Heart left ventricle (tissue), 16 donors: ENCODE results near the gene PRKCH. TPM values are rescaled to one million over a fixed set of nuclear protein-coding genes. Genes with fewer than 3 reads are reported as not detected.

Experiments used
- ATAC-seq, 4 donors: fragments of 200-7000 bp; cut with Tn5 transposase; one replicate each; pipeline ENCODE4 v1.9.1; 2020 to 2022; ENCODE audit warnings: moderate library complexity in 4 of 4, mild to moderate bottlenecking in 3 of 4, moderate number of reproducible peaks in 1 of 4
- DNase-seq, 5 donors: peaks; one replicate each; pipeline ENCODE4 v3.0.0-alpha.2; 2020
- H3K27ac ChIP-seq, 12 donors: fragments of 200-600 bp; sonication (generic) in 4 of 12; one replicate each; pipeline versions ENCODE4 v1.5.0 to v1.8.0; 2016 to 2022; ENCODE audit warnings: mild to moderate bottlenecking in 2 of 12
- H3K27me3 ChIP-seq, 9 donors: fragments of 200-600 bp; sonication (generic) in 2 of 9; one replicate each; pipeline versions ENCODE4 v1.5.1 to v1.8.0; 2016 to 2022; ENCODE audit warnings: mild to moderate bottlenecking in 3 of 9
- H3K36me3 ChIP-seq, 9 donors: fragments of 200-600 bp; sonication (generic) in 2 of 9; one replicate each; pipeline versions ENCODE4 v1.5.0 to v1.8.0; 2018 to 2022; ENCODE audit warnings: mild to moderate bottlenecking in 2 of 9
- H3K4me1 ChIP-seq, 12 donors: fragments of 200-600 bp; sonication (generic) in 4 of 12; one replicate each; pipeline versions ENCODE4 v1.5.0 to v1.8.0; 2016 to 2022; ENCODE audit warnings: mild to moderate bottlenecking in 3 of 12
- H3K4me3 ChIP-seq, 12 donors: fragments of 200-600 bp; sonication (generic) in 4 of 12; one replicate each; pipeline versions ENCODE4 v1.5.0 to v1.8.0; 2017 to 2022; ENCODE audit warnings: mild to moderate bottlenecking in 9 of 12, moderate library complexity in 4 of 12
- H3K9me3 ChIP-seq, 12 donors: fragments of 200-600 bp; sonication (generic) in 4 of 12; one replicate each; pipeline versions ENCODE4 v1.5.0 to v1.8.0; 2016 to 2022; ENCODE audit warnings: mild to moderate bottlenecking in 1 of 12
- POLR2A ChIP-seq, 2 donors: fragments of 450-650 bp; IDR thresholded peaks; one replicate each; pipeline ENCODE4 v1.6.1; 2017; ENCODE audit warnings: antibody characterized with exemption in 2 of 2, mild to moderate bottlenecking in 2 of 2, moderate library complexity in 2 of 2
- WGBS, 4 donors: extraction: QIAGEN DNeasy Blood & Tissue Kit in 2 of 4; methylation state at CpG; one replicate each; pipeline versions ENCODE4 v1.1.5 to v1.1.7; 2013 to 2018; 5-methylcytosine and 5-hydroxymethylcytosine counted together
- intact Hi-C, 10 donors: fragments of 100-400 bp; cut with DNase I; formaldehyde crosslinking; loops; one replicate each; pipeline versions ENCODE4 v1.11.1 to v1.14.2; 2022
- polyA plus RNA-seq, 2 donors: library from polyadenylated mRNA; stranded (reverse); fragments of 200-250 nt; gene quantifications; one replicate each; pipeline ENCODE4 v1.2.3, GENCODE V29; 2013
- total RNA-seq, 9 donors: library from RNA; depleted of rRNA in 2 of 9; stranded (reverse); fragments of >200 nt in 2 of 9; fragmentation: NEBNext Ultra II Directional in 3 of 9; extraction: Animal tissue kit (Norgen Biotek cat#: 25700) in 3 of 9; gene quantifications; one replicate each; pipeline versions ENCODE4 v1.1.0 to v1.2.4, GENCODE V29; 2016 to 2023
- TF ChIP-seq, protein P1 (sequence below), 12 donors: fragments of 200-600 bp; sonication (generic) in 4 of 12; IDR thresholded peaks; one replicate each; pipeline versions ENCODE4 v1.5.0 to v1.8.0; 2018 to 2022; ENCODE audit warnings: antibody characterized with exemption in 12 of 12, mild to moderate bottlenecking in 5 of 12
- donor health status: ischemic (EF 13 %, LVEDD 7.1; RV severe dilation, severe dysfunction).
- donor health status: healthy with polysubstance abuse.
- donor health status: DM: no; HTN: yes; CAD: no.
- donor health status: DM: no; HTN: no; CAD: no.
- donor health status: ischemic (EF 25% LVEDD 6.9; RV normal size, moderate dysfunction).
- donor health status: ischemic (EF 25% LVEDD 5.7; RV mildly dilated, moderate dysfunction).
- donor health status: healthy.
- donor health status: DM: yes; HTN: yes; CAD: no.
- donor health status: ischemic (EF 35%, LVEDD 5.7; RV mildly dilated, moderate dysfunction).
- donor health status: nonischemic (EF 11% LVEDD 7.7; RV severe dilation, severe dysfunction).
- donor health status: DM: yes; HTN: yes; CAD: no.
- donor health status: PGD.
- donor health status: ischemic (EF 29% LVEDD 5.4; RV normal size, mild dysfunction).
- donor health status: nonischemic (EF 23%, LVEDD 6.1; RV moderate dilation, normal function).

PRKCH gene
- total and polyA plus RNA-seq, 11 donors: 6.1 to 49.2 (median 21.7) TPM

DNA sequence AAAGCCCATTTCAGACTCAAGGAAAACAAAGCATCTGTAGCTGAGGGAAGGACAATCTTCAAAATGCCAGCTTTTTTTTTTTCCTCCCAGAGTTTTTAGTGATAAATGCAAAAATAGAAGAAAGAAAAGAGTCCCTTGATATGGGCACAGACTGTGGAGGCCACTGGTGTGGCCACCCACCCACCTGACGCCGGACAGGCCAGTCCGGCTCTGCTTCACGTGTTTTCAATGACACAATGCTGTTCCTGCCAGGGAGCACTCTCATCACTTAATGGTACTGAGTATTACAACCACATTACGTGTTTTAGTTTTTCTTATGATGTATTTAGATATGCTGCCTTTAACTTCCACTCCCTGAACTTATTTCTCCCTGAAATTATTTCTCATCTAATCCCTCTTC lies 218.3 kb downstream of the PRKCH start:
- no peak for ATAC-seq
- Histone ChIP-seq H3K27ac (peak overlapping the region in 3 of 12 donors; percentile 31 to 48 (median 33)), H3K4me3 (no peak overlapping the region), H3K36me3 (peaks cover 0 to 16% (median 0%) of the 10 kb centered on the region in 9 donors), H3K9me3 (no peaks in the 10 kb centered on the region), H3K4me1 (peaks cover 11 to 70% (median 37%) of the 10 kb centered on the region in 12 donors), H3K27me3 (no peaks in the 10 kb centered on the region)
- TF ChIP-seq, protein P1, sequence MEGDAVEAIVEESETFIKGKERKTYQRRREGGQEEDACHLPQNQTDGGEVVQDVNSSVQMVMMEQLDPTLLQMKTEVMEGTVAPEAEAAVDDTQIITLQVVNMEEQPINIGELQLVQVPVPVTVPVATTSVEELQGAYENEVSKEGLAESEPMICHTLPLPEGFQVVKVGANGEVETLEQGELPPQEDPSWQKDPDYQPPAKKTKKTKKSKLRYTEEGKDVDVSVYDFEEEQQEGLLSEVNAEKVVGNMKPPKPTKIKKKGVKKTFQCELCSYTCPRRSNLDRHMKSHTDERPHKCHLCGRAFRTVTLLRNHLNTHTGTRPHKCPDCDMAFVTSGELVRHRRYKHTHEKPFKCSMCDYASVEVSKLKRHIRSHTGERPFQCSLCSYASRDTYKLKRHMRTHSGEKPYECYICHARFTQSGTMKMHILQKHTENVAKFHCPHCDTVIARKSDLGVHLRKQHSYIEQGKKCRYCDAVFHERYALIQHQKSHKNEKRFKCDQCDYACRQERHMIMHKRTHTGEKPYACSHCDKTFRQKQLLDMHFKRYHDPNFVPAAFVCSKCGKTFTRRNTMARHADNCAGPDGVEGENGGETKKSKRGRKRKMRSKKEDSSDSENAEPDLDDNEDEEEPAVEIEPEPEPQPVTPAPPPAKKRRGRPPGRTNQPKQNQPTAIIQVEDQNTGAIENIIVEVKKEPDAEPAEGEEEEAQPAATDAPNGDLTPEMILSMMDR (IDR thresholded peaks at IDR 0.05): no peak
- TF ChIP-seq POLR2A (IDR thresholded peaks at IDR 0.05): no peak
- intact Hi-C loops: loop anchor here in 3 of 10 donors (5.0 to 10.0 kb wide), 2 partner anchors 62 to 65 kb away; no protein-coding TSS in a partner anchor
- no peak for DNase-seq
- WGBS, 4 donors: 83 to 93% (median 87%) methylated on average over 5 of the region's 5 CpGs

DNA sequence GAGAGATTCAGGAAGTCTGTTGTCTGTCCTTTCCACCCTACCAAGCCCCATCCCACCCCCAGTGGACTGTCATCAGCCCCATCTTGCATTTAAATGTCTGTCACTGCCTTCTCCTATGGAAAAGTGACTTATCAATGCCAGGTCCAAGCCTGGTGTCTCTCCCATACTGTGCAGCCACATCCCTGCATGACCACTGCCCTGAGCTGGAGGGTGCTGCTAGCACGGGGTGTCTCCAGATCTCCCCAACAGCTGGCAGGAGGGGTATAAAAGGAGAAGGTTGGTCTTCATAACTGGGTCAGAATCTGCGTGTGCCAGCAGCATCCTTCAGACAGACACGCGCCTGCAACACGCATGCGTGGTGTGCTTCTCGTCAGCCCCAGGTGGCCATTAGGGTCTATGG lies 219.6 kb downstream of the PRKCH start:
- intact Hi-C loops: loop anchor here in 2 of 10 donors (5.0 to 10.0 kb wide), 2 partner anchors 64 to 66 kb away; no protein-coding TSS in a partner anchor
- Histone ChIP-seq H3K4me1 (peaks cover 11 to 74% (median 49%) of the 10 kb centered on the region in 12 donors), H3K27ac (peak overlapping the region in 1 of 12 donors; percentile 23), H3K9me3 (no peaks in the 10 kb centered on the region), H3K27me3 (no peaks in the 10 kb centered on the region), H3K4me3 (no peak overlapping the region), H3K36me3 (peaks cover 0 to 16% (median 0%) of the 10 kb centered on the region in 9 donors)
- TF ChIP-seq POLR2A (IDR thresholded peaks at IDR 0.05): no peak
- TF ChIP-seq, protein P1 (IDR thresholded peaks at IDR 0.05): no peak
- ATAC-seq: no peak
- DNase-seq: no peak
- 84 to 98% (median 90%) methylated on average over 7 of the region's 7 CpGs for WGBS, 4 donors

DNA sequence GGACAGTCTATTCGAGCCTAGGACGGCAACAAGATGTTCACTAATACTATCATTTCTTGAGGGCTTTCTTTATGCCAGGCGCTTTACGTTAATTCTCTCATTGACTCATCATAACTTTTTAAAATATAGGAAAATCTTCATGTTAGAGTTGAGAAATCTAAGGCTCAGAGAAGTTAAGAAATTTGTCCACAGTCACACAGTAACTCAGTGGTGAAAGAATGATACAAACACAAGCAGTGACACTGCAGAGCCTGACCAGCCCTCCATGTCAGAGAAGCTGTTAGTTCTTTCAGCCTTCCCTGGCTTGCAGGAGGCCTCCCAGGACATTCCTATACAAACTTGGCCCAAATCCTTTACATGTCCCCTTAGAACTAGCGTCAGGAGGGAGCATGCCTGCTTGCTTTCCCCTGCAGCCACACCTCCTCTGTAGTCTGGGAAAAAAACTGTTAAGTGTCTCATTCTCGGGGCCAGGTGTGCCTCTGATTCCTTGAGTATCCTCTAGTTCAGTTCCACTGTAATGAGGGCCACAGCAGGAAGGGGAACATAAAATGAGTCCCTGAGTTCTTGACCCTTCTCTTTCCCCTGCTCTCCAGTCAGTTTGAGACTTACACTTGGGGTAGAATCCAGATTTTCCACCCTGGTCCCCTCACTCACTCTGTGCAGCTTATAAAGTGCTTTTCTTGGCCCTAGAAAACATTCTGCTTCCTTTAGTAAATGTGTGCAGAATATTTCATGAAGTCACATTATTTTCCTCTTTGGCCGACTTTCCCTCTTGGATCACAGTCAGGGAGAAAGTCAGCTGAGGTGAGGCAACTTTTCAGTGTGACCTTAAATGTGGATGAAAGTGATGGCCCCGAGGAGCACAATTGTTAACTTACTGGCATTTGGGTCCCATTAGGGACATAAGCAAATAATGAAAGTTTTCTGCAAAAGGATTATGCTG lies 221.7 kb downstream of the PRKCH start:
- Histone ChIP-seq H3K27ac (peak overlapping the region; percentile 6 to 78 (median 66)), H3K4me3 (no peak overlapping the region), H3K4me1 (peaks cover 6 to 75% (median 46%) of the 10 kb centered on the region in 12 donors), H3K36me3 (peaks cover 0 to 21% (median 4%) of the 10 kb centered on the region in 9 donors), H3K27me3 (no peaks in the 10 kb centered on the region), H3K9me3 (no peaks in the 10 kb centered on the region)
- no peak for TF ChIP-seq POLR2A (IDR thresholded peaks at IDR 0.05)
- TF ChIP-seq, protein P1 (IDR thresholded peaks at IDR 0.05): no peak
- intact Hi-C loops: loop anchor here in 2 of 10 donors (5.0 to 10.0 kb wide), 2 partner anchors 66 to 68 kb away; no protein-coding TSS in a partner anchor
- peak in 3 of 4 donors; percentile 7 to 52 (median 23) for ATAC-seq
- no peak for DNase-seq
- WGBS, 4 donors: 49 to 55% (median 50%) methylated on average over 8 of the region's 8 CpGs

DNA sequence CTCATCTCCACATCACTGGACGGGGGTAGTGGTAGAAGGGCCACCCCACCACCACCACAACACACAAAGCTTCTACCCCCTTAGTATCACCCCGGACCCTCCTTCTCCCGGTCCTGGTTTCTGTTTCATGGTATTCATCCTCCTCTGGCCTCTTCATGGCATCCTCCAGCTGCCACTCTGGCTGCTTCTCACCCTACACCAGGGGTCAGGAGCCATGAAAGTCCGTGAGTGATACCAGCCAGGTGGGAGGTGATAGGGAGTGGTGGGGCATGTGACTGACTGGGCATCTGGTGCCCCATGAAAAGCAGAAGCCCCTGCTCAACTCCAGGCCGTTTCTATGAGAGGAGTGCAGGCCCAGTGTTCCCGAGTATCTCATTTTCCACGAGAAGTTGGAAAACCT lies 222.6 kb downstream of the PRKCH start:
- H3K4me3 ChIP-seq: no peak overlapping the region
- intact Hi-C loops: loop anchor here in 2 of 10 donors (5.0 to 10.0 kb wide), 2 partner anchors 67 to 69 kb away; no protein-coding TSS in a partner anchor
- DNase-seq: no peak
- 77 to 84% (median 80%) methylated on average over 7 of the region's 7 CpGs for WGBS, 4 donors
- TF ChIP-seq, protein P1 (IDR thresholded peaks at IDR 0.05): no peak
- no peak for TF ChIP-seq POLR2A (IDR thresholded peaks at IDR 0.05)
- ATAC-seq: no peak
- H3K36me3 ChIP-seq: peaks cover 0 to 29% (median 9%) of the 10 kb centered on the region in 9 donors
- H3K27me3 ChIP-seq: no peaks in the 10 kb centered on the region
- peaks cover 6 to 70% (median 46%) of the 10 kb centered on the region in 12 donors for H3K4me1 ChIP-seq
- H3K9me3 ChIP-seq: no peaks in the 10 kb centered on the region
- H3K27ac ChIP-seq: peak overlapping the region; percentile 6 to 78 (median 66)
